Astrocyte of the cerebellum (primary cell): ENCODE results near the gene BCORL1.

ENCODE experiments used
- DNase-seq: peaks from one replicate; pipeline ENCODE4 v3.0.0-alpha.2; 2011; ENCODE audit warnings: low read depth
- H3K4me3 ChIP-seq: 2 replicates; pipeline ENCODE4 v1.5.1; 2011; ENCODE audit warnings: mild to moderate bottlenecking, low read depth, low read length, moderate library complexity
- in situ Hi-C: cut with HindIII; loops from 2 replicates; pipeline ENCODE4 v1.10.0; 2017; ENCODE audit warnings: low sequenced_read_pairs
- TF ChIP-seq, protein P1 (sequence below): IDR thresholded peaks from 2 replicates; pipeline ENCODE4 v1.5.1; 2012; ENCODE audit warnings: low read length, low read depth, moderate library complexity, mild to moderate bottlenecking; ENCODE audit errors: missing control alignments

Gene BCORL1

DNA sequence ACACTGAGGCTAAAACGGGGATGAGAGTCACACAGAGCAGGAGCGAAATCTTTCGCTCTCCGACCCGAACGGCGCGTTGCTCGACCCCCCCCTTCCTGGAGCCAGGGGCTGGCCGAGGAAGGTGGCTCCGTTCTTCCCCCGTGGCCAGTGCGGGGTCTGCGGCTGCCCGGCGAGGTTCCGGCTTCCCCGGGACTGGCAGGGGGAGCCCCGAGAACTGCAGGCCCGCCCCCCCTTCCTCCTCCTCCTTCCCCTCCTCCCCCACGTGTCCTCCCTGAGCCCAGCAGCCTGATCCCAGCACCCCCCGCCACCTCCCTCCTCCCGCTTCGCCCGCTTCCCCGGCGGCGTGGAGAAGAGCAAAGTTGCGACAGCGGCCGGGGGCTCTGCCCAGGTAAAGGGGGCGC lies 2.4 kb upstream of the BCORL1 start:
- TF ChIP-seq, protein P1, sequence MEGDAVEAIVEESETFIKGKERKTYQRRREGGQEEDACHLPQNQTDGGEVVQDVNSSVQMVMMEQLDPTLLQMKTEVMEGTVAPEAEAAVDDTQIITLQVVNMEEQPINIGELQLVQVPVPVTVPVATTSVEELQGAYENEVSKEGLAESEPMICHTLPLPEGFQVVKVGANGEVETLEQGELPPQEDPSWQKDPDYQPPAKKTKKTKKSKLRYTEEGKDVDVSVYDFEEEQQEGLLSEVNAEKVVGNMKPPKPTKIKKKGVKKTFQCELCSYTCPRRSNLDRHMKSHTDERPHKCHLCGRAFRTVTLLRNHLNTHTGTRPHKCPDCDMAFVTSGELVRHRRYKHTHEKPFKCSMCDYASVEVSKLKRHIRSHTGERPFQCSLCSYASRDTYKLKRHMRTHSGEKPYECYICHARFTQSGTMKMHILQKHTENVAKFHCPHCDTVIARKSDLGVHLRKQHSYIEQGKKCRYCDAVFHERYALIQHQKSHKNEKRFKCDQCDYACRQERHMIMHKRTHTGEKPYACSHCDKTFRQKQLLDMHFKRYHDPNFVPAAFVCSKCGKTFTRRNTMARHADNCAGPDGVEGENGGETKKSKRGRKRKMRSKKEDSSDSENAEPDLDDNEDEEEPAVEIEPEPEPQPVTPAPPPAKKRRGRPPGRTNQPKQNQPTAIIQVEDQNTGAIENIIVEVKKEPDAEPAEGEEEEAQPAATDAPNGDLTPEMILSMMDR: no peak
- in situ Hi-C loops: no loop called here
- no peak overlapping the region for H3K4me3 ChIP-seq
- no peak for DNase-seq

DNA sequence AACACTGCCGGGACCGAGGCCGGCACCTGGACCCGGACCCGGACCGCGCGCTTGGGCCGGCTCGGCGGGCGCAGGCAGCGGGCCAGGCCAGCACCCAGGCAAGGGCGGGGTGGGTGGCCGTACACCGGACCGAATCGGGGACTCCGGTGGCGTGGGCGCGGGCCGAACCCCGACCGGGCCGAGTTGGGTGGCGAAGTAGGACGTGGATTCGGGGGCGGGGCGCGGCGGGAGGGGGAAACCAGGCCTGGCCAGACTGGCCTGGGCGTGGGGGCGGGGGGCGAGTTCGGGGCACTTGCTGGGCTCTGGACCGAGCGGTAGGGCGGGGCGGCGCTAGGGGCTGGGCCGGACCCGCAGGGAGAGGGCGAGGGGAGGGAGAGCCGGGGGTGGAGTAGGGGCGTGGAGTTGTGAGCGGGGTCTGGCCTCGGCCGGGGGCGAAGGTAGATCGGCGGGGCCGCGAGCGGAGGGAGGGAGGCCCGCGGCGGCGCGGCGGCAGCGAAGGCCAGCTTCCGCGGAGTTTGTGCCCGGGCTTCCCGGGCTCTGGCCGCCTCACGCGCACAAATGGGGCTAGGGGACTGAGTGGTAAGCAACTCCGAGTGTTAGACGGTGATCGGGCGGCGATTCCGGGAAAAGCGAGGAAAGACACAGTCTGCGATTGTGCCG lies 1.8 kb upstream of the BCORL1 start:
- DNase-seq: no peak
- TF ChIP-seq, protein P1: no peak
- in situ Hi-C loops: no loop called here
- no peak overlapping the region for H3K4me3 ChIP-seq

DNA sequence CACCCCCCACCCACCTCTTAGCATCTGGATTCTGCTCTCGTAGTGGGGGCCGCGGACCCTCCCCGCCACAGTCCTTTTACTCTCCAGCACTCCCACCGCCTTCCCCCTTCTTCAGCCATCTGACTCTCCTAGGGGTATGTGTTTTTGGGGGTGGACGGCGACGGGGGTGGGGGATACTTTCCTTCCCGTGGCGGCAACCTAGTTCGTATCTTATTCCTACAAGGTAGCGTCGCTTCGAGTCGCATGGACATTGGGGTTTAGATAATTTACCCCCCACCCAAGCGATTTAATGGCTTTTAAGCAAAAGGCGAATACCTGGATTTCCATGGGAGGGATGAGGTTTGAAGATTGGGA lies 1.3 kb upstream of the BCORL1 start:
- H3K4me3 ChIP-seq: no peak overlapping the region
- in situ Hi-C loops: no loop called here
- TF ChIP-seq, protein P1: no peak
- DNase-seq: no peak

DNA sequence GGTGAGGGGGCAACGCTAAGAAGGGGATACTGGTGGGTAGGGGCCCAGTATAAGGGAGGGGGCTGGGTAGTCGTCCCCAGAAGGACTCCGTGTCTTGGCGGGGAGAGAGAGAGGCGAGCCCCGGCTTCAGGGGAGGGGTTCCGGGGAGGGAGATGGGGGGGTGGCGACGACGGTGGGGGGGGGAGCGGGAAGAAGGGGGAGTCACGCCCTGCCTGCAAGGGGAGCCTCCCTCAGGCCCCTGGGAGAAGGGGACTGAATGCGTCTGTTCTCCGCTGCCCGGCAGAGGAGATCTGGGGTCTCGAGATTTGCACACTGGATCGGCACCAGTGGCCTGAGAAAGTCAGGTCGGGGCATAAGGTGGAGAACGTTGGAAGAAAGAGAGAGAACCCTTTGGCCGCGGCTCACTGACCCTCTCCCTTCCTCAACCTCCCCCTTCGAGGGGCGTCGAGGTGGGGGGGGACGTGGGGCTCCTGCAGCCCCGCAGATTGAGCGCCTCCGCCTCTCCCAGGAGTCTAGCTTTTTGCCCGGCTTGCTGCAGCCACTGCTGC lies 609 bp upstream of the BCORL1 start:
- in situ Hi-C loops: no loop called here
- DNase-seq: no peak
- TF ChIP-seq, protein P1: no peak
- no peak overlapping the region for H3K4me3 ChIP-seq

DNA sequence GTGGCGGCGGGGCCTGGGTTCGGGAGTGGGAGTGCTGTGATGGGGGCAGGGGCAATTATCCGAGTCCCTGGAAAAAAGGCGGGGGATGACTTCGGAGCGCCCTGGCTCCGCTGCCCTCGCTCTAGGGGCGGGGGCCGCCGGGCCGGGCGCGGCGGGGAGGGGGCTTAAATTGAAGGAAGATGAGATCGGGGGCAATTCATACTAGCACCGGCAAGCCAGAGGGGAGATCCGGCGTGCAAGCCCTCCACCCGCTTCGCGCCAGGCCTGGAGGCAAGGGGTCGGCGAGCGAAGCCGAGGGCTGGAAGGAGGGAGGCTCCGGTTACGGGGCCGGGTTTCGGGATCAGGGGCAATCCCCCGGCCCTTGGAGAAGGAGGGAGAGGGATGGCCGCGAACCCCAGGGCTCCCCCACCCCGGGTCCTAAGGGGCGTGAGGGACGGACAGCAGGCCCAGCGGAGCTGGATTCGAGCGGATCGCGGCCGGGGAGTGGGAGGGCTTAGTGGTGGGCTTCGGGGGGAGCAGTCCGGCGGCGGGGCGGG lies 1.2 kb downstream of the BCORL1 start:
- in situ Hi-C loops: no loop called here
- H3K4me3 ChIP-seq: no peak overlapping the region
- DNase-seq: no peak
- TF ChIP-seq, protein P1: no peak

DNA sequence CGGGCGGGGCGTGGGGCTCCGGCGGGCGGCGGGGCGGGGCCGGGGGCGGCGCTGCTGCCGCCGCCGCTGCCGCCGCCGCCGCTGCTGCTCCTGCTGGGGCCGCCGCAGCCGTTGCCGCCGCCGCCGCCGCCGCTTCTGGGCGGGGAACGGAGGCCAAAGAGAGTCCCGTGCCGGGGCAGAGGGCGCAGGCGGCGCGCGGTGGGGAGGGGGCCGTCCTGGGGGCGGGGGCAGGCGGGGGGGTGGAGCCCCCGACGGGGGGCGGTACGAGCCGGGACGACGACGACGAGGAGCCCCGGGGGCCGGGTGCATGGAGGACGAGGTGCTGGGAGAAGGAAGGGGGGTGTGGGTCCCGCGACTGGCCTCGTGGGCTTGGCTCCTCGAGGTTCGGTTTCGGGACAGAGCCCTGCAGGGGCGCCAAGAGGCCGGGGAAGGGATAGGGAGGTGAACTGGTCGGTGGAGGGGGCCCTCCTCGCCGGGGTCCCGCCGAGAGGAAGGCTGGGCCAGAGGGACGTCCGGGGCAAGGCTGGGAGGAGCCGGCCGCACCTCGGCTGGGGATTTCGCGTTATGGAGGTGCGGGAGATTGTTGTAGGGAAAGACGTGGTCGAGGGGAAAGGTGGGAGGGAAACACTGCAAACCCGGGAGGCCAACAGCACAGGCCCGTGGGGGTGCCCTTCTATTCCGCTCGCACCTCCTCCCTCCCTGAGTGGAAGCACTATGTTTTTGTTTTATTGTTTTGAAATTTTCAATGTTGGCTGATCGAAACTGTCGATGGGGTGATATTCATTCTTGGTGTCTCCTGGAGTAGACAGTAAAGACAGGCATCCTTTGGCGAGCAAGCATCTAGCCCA lies 1.9 kb downstream of the BCORL1 start:
- H3K4me3 ChIP-seq: no peak overlapping the region
- in situ Hi-C loops: no loop called here
- no peak for DNase-seq
- TF ChIP-seq, protein P1: no peak
